ENCODE data around the gene FGF13.

The FGF13 gene

DNA sequence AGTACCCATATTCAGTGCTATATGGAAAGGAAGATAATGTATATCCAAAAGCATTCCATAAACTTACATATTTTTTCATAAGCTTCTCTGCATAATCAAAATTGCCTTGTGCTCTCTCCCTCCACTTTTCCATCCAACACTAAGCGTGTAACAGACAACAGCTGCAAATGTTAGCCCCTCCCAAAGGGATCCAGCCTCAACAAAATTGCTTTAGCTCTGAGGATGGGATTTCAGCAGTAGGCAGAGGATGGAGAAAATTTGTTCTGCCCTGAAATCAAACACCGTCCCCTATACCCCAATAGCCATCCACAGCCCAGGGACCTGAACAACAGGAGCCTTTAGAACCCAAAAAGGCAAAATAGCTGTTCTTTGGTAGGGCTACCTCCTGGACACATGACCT is 28.8 kb upstream of the FGF13 start:
- DNase-seq (ENCODE audit: low read depth, low spot score), result no peak
- Histone ChIP-seq H3K9ac (ENCODE audit: insufficient read length, low read depth) (no peak overlapping the region), H3K27me3 (ENCODE audit: insufficient read depth, insufficient read length) (no peaks in the 10 kb centered on the region), H3K9me3 (ENCODE audit: insufficient read depth, low read length) (no peaks in the 10 kb centered on the region), H3K4me3 (ENCODE audit: insufficient read length, low read depth) (no peak overlapping the region), H3K36me3 (ENCODE audit: insufficient read depth, insufficient read length, low read length) (no peaks in the 10 kb centered on the region), H3K4me1 (ENCODE audit: insufficient read depth, insufficient read length) (no peaks in the 10 kb centered on the region)
- TF ChIP-seq ZNF274 (IDR thresholded peaks at IDR 0.05; ENCODE audit: low read depth, low read length) (no peak), YY1 (IDR thresholded peaks at IDR 0.05; ENCODE audit: insufficient read depth, insufficient read length) (no peak), SUZ12 (IDR thresholded peaks at IDR 0.05; ENCODE audit: extremely low read depth, insufficient read depth, insufficient read length) (no peak)

DNA sequence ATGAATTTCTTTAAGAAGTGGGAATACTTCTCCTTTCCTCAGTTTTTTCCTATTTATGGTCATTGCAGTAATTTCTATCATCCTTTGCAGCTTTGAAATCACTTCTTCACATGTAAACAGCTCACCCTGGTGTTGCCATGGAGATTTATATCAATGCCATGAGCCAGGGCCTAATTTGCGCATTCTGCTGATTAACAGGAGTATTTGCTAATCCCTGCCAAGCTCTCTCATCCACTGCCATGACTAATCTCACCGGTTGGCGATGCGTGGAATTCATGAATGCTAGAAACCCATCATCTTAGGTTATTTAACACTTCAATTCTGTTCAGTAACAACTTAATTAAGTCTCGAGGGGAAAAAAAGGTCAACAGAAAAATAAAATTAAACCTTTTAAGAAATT is 11.8 kb upstream of the FGF13 start:
- no peaks in the 10 kb centered on the region for H3K36me3 ChIP-seq (ENCODE audit: insufficient read depth, insufficient read length, low read length)
- H3K9me3 ChIP-seq (ENCODE audit: insufficient read depth, low read length), result no peaks in the 10 kb centered on the region
- H3K4me1 ChIP-seq (ENCODE audit: insufficient read depth, insufficient read length), result no peaks in the 10 kb centered on the region
- no peak overlapping the region for H3K4me3 ChIP-seq (ENCODE audit: insufficient read length, low read depth)
- DNase-seq (ENCODE audit: low read depth, low spot score), result no peak
- H3K9ac ChIP-seq (ENCODE audit: insufficient read length, low read depth), result no peak overlapping the region
- H3K27me3 ChIP-seq (ENCODE audit: insufficient read depth, insufficient read length), result no peaks in the 10 kb centered on the region
- TF ChIP-seq YY1 (IDR thresholded peaks at IDR 0.05; ENCODE audit: insufficient read depth, insufficient read length) (no peak), ZNF274 (IDR thresholded peaks at IDR 0.05; ENCODE audit: low read depth, low read length) (no peak), SUZ12 (IDR thresholded peaks at IDR 0.05; ENCODE audit: extremely low read depth, insufficient read depth, insufficient read length) (no peak)

GRCh38 chrX:138719396-138719795 is 7.9 kb upstream of the FGF13 start:
- no peak for DNase-seq (ENCODE audit: low read depth, low spot score)
- Histone ChIP-seq H3K27me3 (ENCODE audit: insufficient read depth, insufficient read length) (no peaks in the 10 kb centered on the region), H3K9ac (ENCODE audit: insufficient read length, low read depth) (no peak overlapping the region)

DNA sequence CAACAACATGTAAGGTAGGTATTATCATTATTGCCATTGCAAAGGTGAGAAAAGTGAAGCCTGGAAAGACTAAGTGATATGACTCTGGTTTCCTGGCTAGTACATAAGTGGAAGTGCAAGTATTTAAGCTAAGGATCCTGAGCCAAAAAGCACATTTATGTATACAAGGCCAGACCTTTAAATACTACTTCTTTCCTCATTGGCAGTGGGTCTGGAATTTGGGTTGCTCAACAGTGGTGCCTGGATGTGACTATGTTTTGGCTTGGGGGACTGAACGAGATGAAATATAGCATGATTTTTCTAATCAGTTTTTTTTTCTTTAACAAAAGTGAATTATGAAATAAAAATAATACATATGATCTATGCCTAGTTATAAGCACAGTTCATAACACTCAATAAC is 7.4 kb upstream of the FGF13 start:
- H3K27me3 ChIP-seq (ENCODE audit: insufficient read depth, insufficient read length), result no peaks in the 10 kb centered on the region
- no peak for TF ChIP-seq YY1 (IDR thresholded peaks at IDR 0.05; ENCODE audit: insufficient read depth, insufficient read length)
- TF ChIP-seq ZNF274 (IDR thresholded peaks at IDR 0.05; ENCODE audit: low read depth, low read length), result no peak
- no peak for DNase-seq (ENCODE audit: low read depth, low spot score)

More at GRCh38 chrX:138719396-138719795, 7.9 kb upstream of the FGF13 start:
- H3K4me3 ChIP-seq (ENCODE audit: insufficient read length, low read depth), result no peak overlapping the region
- no peaks in the 10 kb centered on the region for H3K9me3 ChIP-seq (ENCODE audit: insufficient read depth, low read length)
- TF ChIP-seq SUZ12 (IDR thresholded peaks at IDR 0.05; ENCODE audit: extremely low read depth, insufficient read depth, insufficient read length) (no peak), YY1 (IDR thresholded peaks at IDR 0.05; ENCODE audit: insufficient read depth, insufficient read length) (no peak), ZNF274 (IDR thresholded peaks at IDR 0.05; ENCODE audit: low read depth, low read length) (no peak)
- H3K4me1 ChIP-seq (ENCODE audit: insufficient read depth, insufficient read length), result no peaks in the 10 kb centered on the region
- H3K36me3 ChIP-seq (ENCODE audit: insufficient read depth, insufficient read length, low read length), result no peaks in the 10 kb centered on the region

DNA sequence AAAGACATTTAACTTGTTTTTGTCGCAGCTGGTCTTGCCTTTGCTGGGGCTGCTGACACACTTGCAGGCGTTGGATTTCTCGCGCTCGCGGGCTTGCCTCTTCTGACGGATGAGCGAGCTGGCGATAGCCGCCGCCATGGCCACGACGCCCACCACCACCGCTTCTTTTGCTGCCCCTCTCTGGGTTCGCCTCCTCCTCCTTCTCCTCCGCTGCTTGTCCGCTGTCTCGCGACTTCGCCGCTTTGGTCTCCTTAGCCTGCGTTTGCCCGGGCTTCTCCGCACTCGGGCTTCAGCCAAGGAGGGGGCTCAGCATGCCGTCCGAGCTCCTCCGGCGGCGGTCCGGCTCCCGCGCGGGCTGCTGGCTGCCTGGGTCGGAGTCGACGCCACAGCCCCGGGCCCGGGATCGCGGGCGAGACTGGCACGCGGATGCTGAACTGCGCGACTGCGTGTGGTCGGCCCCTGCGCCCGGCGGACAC is 613 bp downstream of the FGF13 start:
- Histone ChIP-seq H3K36me3 (ENCODE audit: insufficient read depth, insufficient read length, low read length) (no peaks in the 10 kb centered on the region), H3K4me3 (ENCODE audit: insufficient read length, low read depth) (peak overlapping the region; percentile 70), H3K4me1 (ENCODE audit: insufficient read depth, insufficient read length) (no peaks in the 10 kb centered on the region), H3K27me3 (ENCODE audit: insufficient read depth, insufficient read length) (no peaks in the 10 kb centered on the region), H3K9me3 (ENCODE audit: insufficient read depth, low read length) (no peaks in the 10 kb centered on the region), H3K9ac (ENCODE audit: insufficient read length, low read depth) (peak overlapping the region; percentile 74)
- no peak for DNase-seq (ENCODE audit: low read depth, low spot score)
- no peak for TF ChIP-seq YY1 (IDR thresholded peaks at IDR 0.05; ENCODE audit: insufficient read depth, insufficient read length)
- TF ChIP-seq ZNF274 (IDR thresholded peaks at IDR 0.05; ENCODE audit: low read depth, low read length), result no peak
- no peak for TF ChIP-seq SUZ12 (IDR thresholded peaks at IDR 0.05; ENCODE audit: extremely low read depth, insufficient read depth, insufficient read length)

More for the DNA sequence above, 7.4 kb upstream of the FGF13 start:
- H3K9me3 ChIP-seq (ENCODE audit: insufficient read depth, low read length), result no peaks in the 10 kb centered on the region
- no peaks in the 10 kb centered on the region for H3K36me3 ChIP-seq (ENCODE audit: insufficient read depth, insufficient read length, low read length)
- no peak overlapping the region for H3K4me3 ChIP-seq (ENCODE audit: insufficient read length, low read depth)
- no peaks in the 10 kb centered on the region for H3K4me1 ChIP-seq (ENCODE audit: insufficient read depth, insufficient read length)
- H3K9ac ChIP-seq (ENCODE audit: insufficient read length, low read depth), result no peak overlapping the region

DNA sequence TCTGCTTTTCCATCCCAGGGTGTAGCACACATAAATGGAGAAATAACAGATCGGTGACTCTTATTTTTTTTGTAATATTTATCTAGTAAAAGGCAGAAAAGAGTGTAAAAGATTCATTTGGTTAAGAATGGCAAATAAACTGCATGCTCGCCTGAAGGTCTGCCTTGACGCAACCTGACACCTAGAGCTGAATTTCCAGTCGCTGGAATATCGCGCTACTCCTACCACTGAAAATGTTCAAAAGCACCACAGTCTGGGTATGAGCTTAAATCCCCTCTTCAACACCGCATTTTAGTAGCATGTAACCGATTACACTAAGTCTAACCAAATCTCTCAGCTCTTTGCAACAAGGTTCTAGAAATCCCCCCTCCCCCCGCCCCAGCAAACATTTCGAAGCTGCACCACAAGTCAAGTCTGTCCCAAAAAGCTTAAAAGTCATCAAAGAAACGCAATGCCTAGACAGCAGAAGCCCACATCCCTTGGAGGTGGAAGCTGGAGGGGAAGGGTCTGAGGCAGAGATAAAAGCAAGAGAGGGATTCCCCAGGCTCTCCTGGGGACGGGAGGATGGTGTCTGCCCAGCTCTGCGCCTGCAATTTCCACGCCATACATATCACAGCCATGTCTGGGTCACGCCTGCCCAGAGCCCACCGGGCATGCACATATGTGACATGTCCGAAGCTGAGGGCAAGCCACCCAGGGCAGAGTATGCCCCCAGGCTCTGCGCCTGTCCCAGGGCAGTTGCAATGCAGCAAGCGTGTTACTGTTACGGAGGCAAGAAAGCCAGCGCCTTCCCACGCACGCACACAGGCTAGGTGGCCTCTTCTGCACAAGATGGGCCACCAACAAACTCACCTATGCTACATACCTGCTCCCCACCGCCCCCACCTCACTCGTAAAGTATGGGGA is 1.4 kb downstream of the FGF13 start:
- peak overlapping the region; percentile 74 for H3K9ac ChIP-seq (ENCODE audit: insufficient read length, low read depth)

DNA sequence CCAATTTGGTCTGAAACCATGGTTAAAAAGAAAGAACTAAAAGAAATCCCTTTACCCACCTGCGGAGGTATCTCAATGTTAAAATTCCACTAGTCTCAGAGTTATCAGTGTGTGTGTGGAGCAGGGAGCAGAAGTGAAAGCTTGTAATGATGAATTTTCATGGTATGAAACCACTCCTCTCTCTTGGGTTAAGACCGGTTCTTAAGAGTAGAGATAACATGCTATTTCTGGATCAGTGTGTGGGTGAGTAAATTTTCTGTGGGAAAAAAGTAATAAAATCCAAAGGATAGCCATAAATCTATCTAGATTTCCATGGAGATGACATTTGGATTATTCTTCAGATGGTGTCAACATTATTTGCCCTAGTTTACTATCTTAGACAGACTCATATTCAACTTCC is 3.2 kb downstream of the FGF13 start:
- Histone ChIP-seq H3K27me3 (ENCODE audit: insufficient read depth, insufficient read length) (no peaks in the 10 kb centered on the region), H3K36me3 (ENCODE audit: insufficient read depth, insufficient read length, low read length) (no peaks in the 10 kb centered on the region)

More for the DNA sequence above, 1.4 kb downstream of the FGF13 start:
- no peaks in the 10 kb centered on the region for H3K9me3 ChIP-seq (ENCODE audit: insufficient read depth, low read length)
- no peaks in the 10 kb centered on the region for H3K27me3 ChIP-seq (ENCODE audit: insufficient read depth, insufficient read length)
- TF ChIP-seq YY1 (IDR thresholded peaks at IDR 0.05; ENCODE audit: insufficient read depth, insufficient read length) (no peak), ZNF274 (IDR thresholded peaks at IDR 0.05; ENCODE audit: low read depth, low read length) (no peak), SUZ12 (IDR thresholded peaks at IDR 0.05; ENCODE audit: extremely low read depth, insufficient read depth, insufficient read length) (no peak)
- no peaks in the 10 kb centered on the region for H3K36me3 ChIP-seq (ENCODE audit: insufficient read depth, insufficient read length, low read length)
- peak overlapping the region; percentile 70 for H3K4me3 ChIP-seq (ENCODE audit: insufficient read length, low read depth)
- no peaks in the 10 kb centered on the region for H3K4me1 ChIP-seq (ENCODE audit: insufficient read depth, insufficient read length)
- DNase-seq (ENCODE audit: low read depth, low spot score), result no peak

More for the DNA sequence above, 3.2 kb downstream of the FGF13 start:
- H3K9me3 ChIP-seq (ENCODE audit: insufficient read depth, low read length), result no peaks in the 10 kb centered on the region
- H3K4me3 ChIP-seq (ENCODE audit: insufficient read length, low read depth), result no peak overlapping the region
- no peak overlapping the region for H3K9ac ChIP-seq (ENCODE audit: insufficient read length, low read depth)
- TF ChIP-seq YY1 (IDR thresholded peaks at IDR 0.05; ENCODE audit: insufficient read depth, insufficient read length) (no peak), ZNF274 (IDR thresholded peaks at IDR 0.05; ENCODE audit: low read depth, low read length) (no peak), SUZ12 (IDR thresholded peaks at IDR 0.05; ENCODE audit: extremely low read depth, insufficient read depth, insufficient read length) (no peak)
- no peak for DNase-seq (ENCODE audit: low read depth, low spot score)
- H3K4me1 ChIP-seq (ENCODE audit: insufficient read depth, insufficient read length), result no peaks in the 10 kb centered on the region
